Vagina (tissue), 2 donors: Measurements from ENCODE around the gene NUMA1. TPM values are rescaled to one million over a fixed set of nuclear protein-coding genes. Genes with fewer than 3 reads are reported as not detected.
A peak's percentile ranks its signal among the peaks of the same experiment; 100 is the strongest.

ENCODE experiments used
- DNase-seq, 2 donors: peaks; one replicate each; pipeline ENCODE4 v3.0.0-alpha.2; 2017; ENCODE audit errors: extremely low spot score in 2 of 2
- H3K27ac ChIP-seq: fragments of 200-600 bp; sonication (generic); one replicate; pipeline ENCODE4 v1.5.1; 2019
- H3K27me3 ChIP-seq: fragments of 200-600 bp; sonication (generic); one replicate; pipeline ENCODE4 v1.5.1; 2019
- H3K36me3 ChIP-seq, 2 donors: fragments of 200-600 bp; sonication (generic); one replicate each; pipeline ENCODE4 v1.5.1; 2017 to 2019
- H3K4me1 ChIP-seq: fragments of 200-600 bp; sonication (generic); one replicate; pipeline ENCODE4 v1.5.1; 2019
- H3K4me3 ChIP-seq, 2 donors: fragments of 200-600 bp; sonication (generic); 1 replicate in 1 of 2; 2 replicates in 1 of 2; pipeline ENCODE4 v1.5.1; 2016 to 2019
- H3K9me3 ChIP-seq: fragments of 200-600 bp; sonication (generic); one replicate; pipeline ENCODE4 v1.5.1; 2019
- CTCF ChIP-seq, 3 experiments: fragments of 450-650 bp in 2 of 3; fragments of 200-600 bp in 1 of 3; sonication (generic) in 1 of 3; IDR thresholded peaks; one replicate each; pipeline ENCODE4 v1.5.1; 2017 to 2019; ENCODE audit warnings: antibody characterized with exemption in 3 of 3, mild to moderate bottlenecking in 2 of 3, moderate library complexity in 2 of 3
- POLR2A ChIP-seq, 2 donors: fragments of 450-650 bp; IDR thresholded peaks; one replicate each; pipeline ENCODE4 v1.6.1; 2017; ENCODE audit warnings: antibody characterized with exemption in 2 of 2, mild to moderate bottlenecking in 2 of 2, moderate library complexity in 2 of 2
- POLR2AphosphoS5 ChIP-seq, 2 donors: sonication (generic); formaldehyde crosslinking; IDR thresholded peaks; one replicate each; pipeline ENCODE4 v1.9.0; 2017; ENCODE audit warnings: antibody characterized with exemption in 2 of 2, mild to moderate bottlenecking in 2 of 2, low read depth in 1 of 2; ENCODE audit not compliant: insufficient read depth in 1 of 2
- intact Hi-C: fragments of 100-400 bp; cut with DNase I; formaldehyde crosslinking; loops from one replicate; pipeline ENCODE4 v1.15.1; 2023
- total RNA-seq: library from RNA; depleted of rRNA; stranded (reverse); fragments of >200 nt; gene quantifications from one replicate; pipeline ENCODE4 v1.2.3, GENCODE V29; 2016

NUMA1 gene
- total RNA-seq, 1 donor from 2014 or later, result 314 TPM

DNA sequence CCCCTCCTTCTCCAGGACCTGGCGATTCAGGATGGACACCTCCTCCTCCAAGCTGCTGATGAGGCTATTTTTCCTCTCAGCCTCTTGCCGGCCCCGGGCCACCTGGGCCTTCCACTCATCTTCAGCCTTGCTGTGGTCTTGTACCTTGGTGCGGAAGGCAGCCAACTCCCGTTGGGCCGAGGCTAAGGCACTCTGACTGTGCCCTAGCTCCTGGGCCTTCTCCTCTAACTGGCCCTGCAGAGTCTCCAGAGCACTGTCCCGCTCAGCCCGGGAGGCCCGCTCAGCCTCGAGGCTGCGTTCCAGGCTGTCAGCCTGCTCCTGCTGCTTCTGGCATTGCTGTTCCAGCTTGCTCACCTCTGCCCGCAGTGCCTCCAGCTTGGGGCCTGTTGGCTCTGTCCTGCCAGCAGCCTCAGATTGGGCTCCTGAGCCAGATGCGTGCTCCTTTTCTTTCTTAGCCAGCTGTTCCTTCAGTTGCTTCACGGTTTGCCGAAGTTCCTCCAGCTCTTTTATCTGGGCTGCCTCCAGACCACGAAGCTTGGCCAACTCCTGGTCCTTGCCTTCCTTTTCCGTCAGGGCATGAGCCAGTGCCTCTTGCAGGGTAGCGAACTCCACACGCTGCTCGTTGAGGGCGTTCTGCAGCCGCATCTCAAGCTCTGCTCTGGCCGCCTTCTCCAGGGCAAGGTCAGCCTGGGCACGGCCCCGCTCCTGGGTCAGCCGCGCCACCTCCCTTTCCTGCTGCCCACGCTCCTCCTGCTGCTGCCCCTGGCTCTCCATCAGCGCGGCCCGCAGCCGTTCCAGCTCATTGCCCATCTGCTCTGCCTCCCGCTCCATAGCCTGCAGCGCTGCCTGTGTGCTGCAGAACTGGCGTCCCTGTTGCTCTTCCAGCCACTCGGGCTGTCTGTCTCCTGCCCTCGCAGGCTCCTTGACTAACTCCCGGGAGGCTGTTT, 66.3 kb downstream of the NUMA1 start:
- Histone ChIP-seq H3K4me3 (no peak overlapping the region), H3K9me3 (no peaks in the 10 kb centered on the region), H3K27me3 (no peaks in the 10 kb centered on the region), H3K27ac (peak overlapping the region; percentile 31), H3K36me3 (peaks cover 7 to 100% of the 10 kb centered on the region in 2 donors), H3K4me1 (peaks cover 41% of the 10 kb centered on the region)
- no peak for DNase-seq
- intact Hi-C loops, result no loop called here
- TF ChIP-seq POLR2A (IDR thresholded peaks at IDR 0.05) (no peak), POLR2AphosphoS5 (IDR thresholded peaks at IDR 0.05; ENCODE audit: insufficient read depth in 1 of 2, low read depth in 1 of 2) (no peak), CTCF (IDR thresholded peaks at IDR 0.05) (no peak)

DNA sequence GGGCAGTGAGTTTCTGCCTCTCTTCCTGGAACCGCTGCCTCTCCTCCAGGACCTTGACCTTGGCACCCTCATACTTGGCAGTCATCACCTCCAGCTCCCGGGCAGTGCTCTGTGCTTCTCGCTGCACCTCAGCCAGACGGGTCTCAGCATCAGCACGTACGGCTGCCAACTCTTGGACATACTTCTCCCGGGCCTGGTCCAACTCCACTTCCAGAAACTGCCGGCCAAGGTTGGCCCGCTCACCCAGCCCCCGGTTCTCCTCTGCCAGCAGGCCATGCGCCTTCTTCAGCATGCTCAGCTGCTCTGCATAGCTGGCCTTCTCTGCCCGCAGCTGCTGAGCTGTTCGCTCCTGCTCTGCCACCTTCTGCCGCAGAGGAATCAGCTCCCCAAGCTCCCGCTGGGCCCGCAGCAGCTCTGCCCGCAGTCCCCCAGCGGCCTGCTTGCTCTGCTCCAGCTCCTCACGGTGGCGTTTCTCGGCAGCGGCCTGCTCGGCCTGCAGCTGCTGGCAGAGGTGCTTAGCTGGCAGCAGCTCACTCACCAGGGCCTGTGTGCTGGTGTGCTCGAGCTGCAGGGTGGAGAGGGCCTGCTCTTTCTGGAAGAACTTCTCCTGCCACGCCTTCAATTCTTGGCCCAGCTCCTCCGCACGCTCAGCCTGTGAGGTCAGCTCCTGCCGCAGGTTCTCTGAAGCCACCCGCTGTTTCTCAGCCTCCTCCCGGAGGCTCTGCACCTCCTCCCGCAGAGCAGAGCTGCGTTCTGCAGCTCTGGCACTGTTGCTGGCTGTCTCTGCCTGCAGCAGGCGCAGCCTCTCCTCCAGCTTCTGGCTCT, 67.2 kb downstream of the NUMA1 start:
- intact Hi-C loops, result no loop called here
- peak overlapping the region; percentile 38 for H3K27ac ChIP-seq
- TF ChIP-seq POLR2A (IDR thresholded peaks at IDR 0.05), result no peak
- TF ChIP-seq POLR2AphosphoS5 (IDR thresholded peaks at IDR 0.05; ENCODE audit: insufficient read depth in 1 of 2, low read depth in 1 of 2), result peak; percentile 44 to 57

GRCh38 chr11:72012091-72012630, 68.2 kb downstream of the NUMA1 start:
- Histone ChIP-seq H3K4me3 (no peak overlapping the region), H3K4me1 (peaks cover 41% of the 10 kb centered on the region), H3K27me3 (no peaks in the 10 kb centered on the region), H3K9me3 (no peaks in the 10 kb centered on the region), H3K27ac (peak overlapping the region; percentile 38), H3K36me3 (peaks cover 0 to 100% of the 10 kb centered on the region in 2 donors)
- DNase-seq, result no peak
- TF ChIP-seq POLR2AphosphoS5 (IDR thresholded peaks at IDR 0.05; ENCODE audit: insufficient read depth in 1 of 2, low read depth in 1 of 2), result no peak
- no peak for TF ChIP-seq POLR2A (IDR thresholded peaks at IDR 0.05)
- TF ChIP-seq CTCF (IDR thresholded peaks at IDR 0.05), result no peak
- intact Hi-C loops, result no loop called here

More for the DNA sequence above, 67.2 kb downstream of the NUMA1 start:
- H3K4me1 ChIP-seq, result peaks cover 41% of the 10 kb centered on the region
- H3K27me3 ChIP-seq, result no peaks in the 10 kb centered on the region
- DNase-seq, result no peak
- no peaks in the 10 kb centered on the region for H3K9me3 ChIP-seq
- peaks cover 2 to 100% of the 10 kb centered on the region in 2 donors for H3K36me3 ChIP-seq
- no peak overlapping the region for H3K4me3 ChIP-seq

DNA sequence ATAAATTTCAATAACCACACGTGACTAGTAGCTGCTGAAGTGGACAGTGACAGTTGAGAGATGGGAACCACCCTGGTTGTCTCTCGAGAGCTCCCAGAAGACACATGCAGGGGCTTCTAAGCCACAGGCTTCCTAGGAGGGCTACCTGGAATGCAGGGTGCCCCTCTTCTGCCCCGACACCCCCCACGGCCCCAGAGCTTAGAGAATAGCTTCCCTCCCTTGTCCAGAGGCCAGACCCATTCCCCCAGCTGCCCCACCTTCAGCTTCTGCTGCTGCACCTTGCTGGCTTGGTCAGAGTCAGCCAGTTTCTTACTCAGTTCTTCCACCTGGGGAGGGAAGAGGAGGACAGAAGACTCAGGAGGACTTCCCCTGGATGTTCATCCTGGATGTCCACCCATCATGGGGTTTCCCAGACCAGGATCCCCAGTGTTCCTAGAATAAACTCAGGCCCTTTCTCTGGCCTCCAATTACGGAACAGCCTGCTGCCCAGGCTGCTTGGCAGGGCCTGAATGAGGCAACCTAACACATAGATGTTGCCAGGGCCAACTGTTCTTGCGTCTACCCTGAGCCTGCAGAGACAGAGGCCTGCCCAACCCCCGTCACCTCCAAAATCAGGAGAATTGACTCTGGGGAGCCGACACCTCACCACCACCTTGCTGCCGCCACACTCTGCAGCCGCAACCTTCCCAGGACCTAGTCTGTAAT, 69.7 kb downstream of the NUMA1 start:
- DNase-seq, result no peak
- peaks cover 41% of the 10 kb centered on the region for H3K4me1 ChIP-seq
- no peak overlapping the region for H3K4me3 ChIP-seq
- intact Hi-C loops, result no loop called here
- H3K27me3 ChIP-seq, result no peaks in the 10 kb centered on the region
- H3K27ac ChIP-seq, result no peak overlapping the region
- peaks cover 2 to 100% of the 10 kb centered on the region in 2 donors for H3K36me3 ChIP-seq
- no peak for TF ChIP-seq POLR2A (IDR thresholded peaks at IDR 0.05)
- no peak for TF ChIP-seq CTCF (IDR thresholded peaks at IDR 0.05)
- no peak for TF ChIP-seq POLR2AphosphoS5 (IDR thresholded peaks at IDR 0.05; ENCODE audit: insufficient read depth in 1 of 2, low read depth in 1 of 2)
- H3K9me3 ChIP-seq, result no peaks in the 10 kb centered on the region

- Histone ChIP-seq H3K27me3 (no peaks in the 10 kb centered on the region), H3K4me3 (no peak overlapping the region), H3K27ac (no peak overlapping the region), H3K36me3 (peaks cover 7 to 100% of the 10 kb centered on the region in 2 donors), H3K4me1 (peaks cover 35% of the 10 kb centered on the region), H3K9me3 (no peaks in the 10 kb centered on the region)
- TF ChIP-seq POLR2AphosphoS5 (IDR thresholded peaks at IDR 0.05; ENCODE audit: insufficient read depth in 1 of 2, low read depth in 1 of 2), result no peak
- no peak for TF ChIP-seq POLR2A (IDR thresholded peaks at IDR 0.05)
- TF ChIP-seq CTCF (IDR thresholded peaks at IDR 0.05), result no peak
- intact Hi-C loops, result no loop called here
- no peak for DNase-seq
These were observed 71.2 kb downstream of the NUMA1 start for GRCh38 chr11:72009156-72009555.
